HEK293T (cell line): ENCODE results near the gene EPSTI1.
"Not testable (repeated sequence)": the region's sequence is repeated elsewhere in the genome, so short reads cannot be mapped to it uniquely, and the experiment has no call there.

Experiments
- CTCF ChIA-PET: fragments of 350-600 bp; formaldehyde crosslinking; extraction: SDS; loops from one replicate; lab custom pipeline; 2021; ENCODE audit warnings: antibody characterized with exemption, inconsistent platforms; lab: Yijun Ruan, JAX
- POLR2A ChIA-PET: fragments of 350-600 bp; formaldehyde crosslinking; extraction: SDS; loops from one replicate; lab custom pipeline; 2020; ENCODE audit warnings: antibody characterized with exemption, inconsistent platforms; lab: Yijun Ruan, JAX
- DNase-seq: peaks from one replicate; pipeline ENCODE4 v3.0.0; 2012; ENCODE audit warnings: mixed read lengths; ENCODE audit errors: extremely low spot score
- ARNT ChIP-seq: fragments of 450-650 bp; IDR thresholded peaks from 2 replicates; pipeline ENCODE4 v1.6.1; 2017; ENCODE audit warnings: mild to moderate bottlenecking
- BHLHE40 ChIP-seq: fragments of 450-650 bp; IDR thresholded peaks from 2 replicates; pipeline ENCODE4 v1.6.1; 2016; ENCODE audit warnings: mild to moderate bottlenecking, moderate library complexity, borderline replicate concordance
- CTBP1 ChIP-seq: fragments of 450-650 bp; IDR thresholded peaks from 2 replicates; pipeline ENCODE4 v1.6.1; 2016; ENCODE audit warnings: borderline replicate concordance
- ELF4 ChIP-seq: fragments of 450-650 bp; IDR thresholded peaks from 2 replicates; pipeline ENCODE4 v1.6.1; 2017; ENCODE audit warnings: antibody characterized with exemption
- FOXA1 ChIP-seq: fragments of 450-650 bp; IDR thresholded peaks from 2 replicates; pipeline ENCODE4 v1.6.1; 2016; ENCODE audit warnings: mild to moderate bottlenecking
- FOXK2 ChIP-seq: fragments of 450-650 bp; IDR thresholded peaks from 2 replicates; pipeline ENCODE4 v1.6.1; 2016; ENCODE audit warnings: mild to moderate bottlenecking
- FOXM1 ChIP-seq: fragments of 450-650 bp; IDR thresholded peaks from 2 replicates; pipeline ENCODE4 v1.6.1; 2017; ENCODE audit warnings: mild to moderate bottlenecking, borderline replicate concordance
- HDGF ChIP-seq: fragments of 450-650 bp; IDR thresholded peaks from 2 replicates; pipeline ENCODE4 v1.6.1; 2017; ENCODE audit warnings: antibody characterized with exemption, borderline replicate concordance
- L3MBTL2 ChIP-seq: fragments of 450-650 bp; conservative IDR thresholded peaks from 2 replicates; pipeline ENCODE4 v1.6.1; 2016; ENCODE audit warnings: mild to moderate bottlenecking
- LEF1 ChIP-seq: fragments of 450-650 bp; IDR thresholded peaks from 2 replicates; pipeline ENCODE4 v1.6.1; 2017; ENCODE audit warnings: mild to moderate bottlenecking, borderline replicate concordance
- NFRKB ChIP-seq: fragments of 450-650 bp; IDR thresholded peaks from 2 replicates; pipeline ENCODE4 v1.6.1; 2016; ENCODE audit warnings: mild to moderate bottlenecking, moderate library complexity
- SP1 ChIP-seq: fragments of 450-650 bp; IDR thresholded peaks from 2 replicates; pipeline ENCODE4 v1.6.1; 2017
- SUZ12 ChIP-seq: fragments of 450-650 bp; IDR thresholded peaks from 2 replicates; pipeline ENCODE4 v1.6.1; 2016; ENCODE audit warnings: mild to moderate bottlenecking
- TARDBP ChIP-seq: fragments of 450-650 bp; IDR thresholded peaks from 2 replicates; pipeline ENCODE4 v1.6.1; 2016
- ZNF384 ChIP-seq: fragments of 450-650 bp; IDR thresholded peaks from 2 replicates; pipeline ENCODE4 v1.6.1; 2016
- TF ChIP-seq, protein P1 (sequence below): fragments of 450-650 bp; IDR thresholded peaks from 2 replicates; pipeline ENCODE4 v1.6.1; 2016

EPSTI1 gene

DNA sequence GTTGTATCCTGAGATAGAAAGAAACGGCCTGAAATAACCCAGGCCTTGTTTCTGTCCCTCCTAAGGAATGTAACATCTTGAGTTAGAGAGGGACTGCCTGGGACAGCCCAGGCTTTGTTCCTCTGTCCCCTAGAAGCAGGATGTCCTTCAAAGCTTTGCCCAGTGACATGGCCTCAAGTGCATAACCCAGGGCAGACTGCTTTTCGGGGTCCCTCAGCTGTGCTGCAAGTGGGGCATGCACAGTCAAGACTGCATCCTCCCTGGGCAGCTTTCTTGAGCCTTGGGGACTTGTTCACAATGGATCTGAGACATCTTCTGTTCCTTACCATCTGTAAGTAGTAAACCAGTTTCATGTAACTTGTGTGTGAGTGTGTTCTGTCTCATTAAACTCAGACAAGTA lies 7.5 kb upstream of the EPSTI1 start:
- no peak for TF ChIP-seq FOXA1

GRCh38 chr13:42997381-42997780 lies 5.3 kb upstream of the EPSTI1 start:
- CTCF ChIA-PET: no interaction called here
- DNase-seq: no peak
- TF ChIP-seq FOXK2 (no peak), SUZ12 (no peak), BHLHE40 (no peak), LEF1 (no peak), HDGF (no peak), TARDBP (no peak), ELF4 (no peak), ZNF384 (no peak), L3MBTL2 (no peak), SP1 (no peak)
- POLR2A ChIA-PET: no interaction called here

More for the DNA sequence above, 7.5 kb upstream of the EPSTI1 start:
- CTCF ChIA-PET: no interaction called here
- DNase-seq: no peak
- POLR2A ChIA-PET: no interaction called here

- ChIA-PET POLR2A (no interaction called here), CTCF (interaction anchor here (0.6 kb wide), 1 partner anchor 58 kb away, joined by 3 read pairs; no protein-coding TSS in a partner anchor)
- DNase-seq: no peak
- TF ChIP-seq ELF4: no peak
- no peak for TF ChIP-seq L3MBTL2
- no peak for TF ChIP-seq CTBP1
- TF ChIP-seq HDGF: no peak
- TF ChIP-seq, protein P1, sequence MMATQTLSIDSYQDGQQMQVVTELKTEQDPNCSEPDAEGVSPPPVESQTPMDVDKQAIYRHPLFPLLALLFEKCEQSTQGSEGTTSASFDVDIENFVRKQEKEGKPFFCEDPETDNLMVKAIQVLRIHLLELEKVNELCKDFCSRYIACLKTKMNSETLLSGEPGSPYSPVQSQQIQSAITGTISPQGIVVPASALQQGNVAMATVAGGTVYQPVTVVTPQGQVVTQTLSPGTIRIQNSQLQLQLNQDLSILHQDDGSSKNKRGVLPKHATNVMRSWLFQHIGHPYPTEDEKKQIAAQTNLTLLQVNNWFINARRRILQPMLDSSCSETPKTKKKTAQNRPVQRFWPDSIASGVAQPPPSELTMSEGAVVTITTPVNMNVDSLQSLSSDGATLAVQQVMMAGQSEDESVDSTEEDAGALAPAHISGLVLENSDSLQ: no peak
- TF ChIP-seq BHLHE40: no peak
- no peak for TF ChIP-seq NFRKB
- TF ChIP-seq TARDBP: no peak
- TF ChIP-seq ZNF384: no peak
- no peak for TF ChIP-seq LEF1
- TF ChIP-seq SUZ12: no peak
- no peak for TF ChIP-seq SP1
- TF ChIP-seq FOXM1: no peak
- TF ChIP-seq ARNT: no peak
- no peak for TF ChIP-seq FOXK2
- TF ChIP-seq FOXA1: no peak
Observed at GRCh38 chr13:42996584-42996983, 4.5 kb upstream of the EPSTI1 start.

GRCh38 chr13:42994878-42995277 lies 2.8 kb upstream of the EPSTI1 start:
- CTCF ChIA-PET: no interaction called here
- no peak for DNase-seq

GRCh38 chr13:42992764-42993122 lies 702 bp upstream of the EPSTI1 start:
- no peak for DNase-seq
- CTCF ChIA-PET: interaction anchor here (1.1 kb wide), 1 partner anchor 23 kb away, joined by 4 read pairs; no protein-coding TSS in a partner anchor
- TF ChIP-seq BHLHE40 (no peak), ZNF384 (no peak), SP1 (no peak), L3MBTL2 (no peak), CTBP1 (no peak), FOXM1 (no peak), ARNT (no peak), ELF4 (no peak)
- POLR2A ChIA-PET: no interaction called here

More at GRCh38 chr13:42994878-42995277, 2.8 kb upstream of the EPSTI1 start:
- TF ChIP-seq SUZ12 (no peak), NFRKB (no peak), ELF4 (no peak), FOXM1 (no peak), CTBP1 (no peak)
- POLR2A ChIA-PET: no interaction called here

- POLR2A ChIA-PET: interaction anchor here (0.6 kb wide), 1 partner anchor 148 kb away, joined by 3 read pairs; no protein-coding TSS in a partner anchor
- CTCF ChIA-PET: interaction anchor here (1.1 kb wide), 1 partner anchor 21 kb away, joined by 4 read pairs; no protein-coding TSS in a partner anchor
Observed at GRCh38 chr13:42991233-42991897, 676 bp downstream of the EPSTI1 start.

GRCh38 chr13:42990291-42991232 lies 1.5 kb downstream of the EPSTI1 start:
- ChIA-PET CTCF (no interaction called here), POLR2A (no interaction called here)
- no peak for TF ChIP-seq SP1
- no peak for DNase-seq

More at GRCh38 chr13:42991233-42991897, 676 bp downstream of the EPSTI1 start:
- not testable (repeated sequence) for DNase-seq

DNA sequence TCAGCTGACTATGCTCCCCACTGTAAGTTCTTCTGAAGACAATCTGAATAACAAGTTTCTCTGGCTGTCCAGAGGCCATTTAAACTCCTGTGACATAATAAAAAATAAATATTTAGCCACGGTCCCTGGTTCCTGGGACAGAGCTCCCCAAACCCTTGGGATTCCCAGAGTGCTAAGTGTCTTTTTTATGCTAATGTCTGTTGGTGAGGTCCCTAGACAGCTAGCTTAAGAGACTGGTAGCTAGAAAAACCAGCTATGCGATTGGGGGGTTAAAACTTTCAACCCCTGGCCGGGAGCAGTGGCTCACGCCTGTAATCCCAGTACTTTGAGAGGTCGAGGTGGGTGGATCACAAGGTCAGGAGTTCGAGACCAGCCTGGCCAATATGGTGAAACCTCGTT lies 5.9 kb downstream of the EPSTI1 start:
- CTCF ChIA-PET: no interaction called here
- no peak for DNase-seq
- POLR2A ChIA-PET: no interaction called here
- TF ChIP-seq HDGF: no peak
- TF ChIP-seq ELF4: no peak
- no peak for TF ChIP-seq ZNF384
- TF ChIP-seq LEF1: no peak
